HG02610 (cell line): ENCODE measurements around the gene KIF7.

ENCODE experiments used
- ATAC-seq: cut with Tn5 transposase; IDR thresholded peaks from one replicate; pipeline ENCODE4 v1.9.1; 2021; ENCODE audit warnings: mild to moderate bottlenecking, moderate library complexity; ENCODE audit not compliant: unreplicated experiment

Gene KIF7

DNA sequence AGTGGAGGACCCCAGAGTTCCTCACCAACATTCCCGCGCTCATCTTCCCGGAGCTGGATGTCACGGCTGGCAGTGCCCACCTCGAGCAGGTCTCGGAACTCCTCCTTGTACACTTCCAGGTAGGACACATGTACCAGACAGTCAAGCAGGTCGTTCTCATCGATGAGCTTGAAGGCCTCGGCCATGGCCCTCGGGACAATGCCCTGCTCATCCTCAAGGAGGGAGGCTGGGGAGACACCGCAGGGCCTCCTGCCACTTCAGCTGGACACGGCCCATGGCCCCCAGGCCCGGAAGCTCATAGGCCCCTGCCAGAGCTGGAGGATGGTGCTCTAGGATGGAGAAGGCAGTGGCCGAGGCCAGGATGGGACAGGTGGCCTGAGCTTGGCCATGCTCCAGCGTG is 5.6 kb downstream of the KIF7 start:
- no peak for ATAC-seq

DNA sequence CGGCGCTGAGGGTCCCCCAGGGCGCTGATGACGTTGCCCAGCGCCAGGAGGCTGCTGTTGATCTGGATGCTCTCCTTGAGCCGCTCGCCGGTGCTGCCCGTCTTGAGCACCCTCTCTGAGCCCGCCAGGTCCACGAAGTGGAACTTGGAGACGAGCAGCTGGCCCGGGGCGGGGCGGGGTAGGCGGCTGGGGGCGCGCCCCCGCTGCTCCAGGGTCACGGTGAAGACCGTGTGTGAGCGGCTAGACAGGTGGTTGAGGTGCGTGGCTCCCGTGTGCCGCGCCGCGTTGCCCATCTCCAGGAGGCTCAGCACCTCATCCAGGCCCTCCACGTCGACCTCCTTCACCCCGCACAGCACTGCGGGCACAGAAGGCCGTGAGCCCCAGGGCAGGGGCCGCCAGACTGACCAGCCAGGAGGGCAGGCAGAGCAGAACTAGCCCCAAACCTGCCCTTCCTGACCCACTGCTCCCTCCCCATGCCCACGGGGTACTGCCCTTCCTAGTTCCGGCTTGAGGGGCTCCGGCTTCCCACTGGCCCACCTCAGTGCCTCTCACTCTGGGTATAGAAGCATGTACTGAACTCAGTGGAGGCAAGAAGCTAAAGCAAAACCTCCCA is 6.1 kb downstream of the KIF7 start:
- no peak for ATAC-seq

DNA sequence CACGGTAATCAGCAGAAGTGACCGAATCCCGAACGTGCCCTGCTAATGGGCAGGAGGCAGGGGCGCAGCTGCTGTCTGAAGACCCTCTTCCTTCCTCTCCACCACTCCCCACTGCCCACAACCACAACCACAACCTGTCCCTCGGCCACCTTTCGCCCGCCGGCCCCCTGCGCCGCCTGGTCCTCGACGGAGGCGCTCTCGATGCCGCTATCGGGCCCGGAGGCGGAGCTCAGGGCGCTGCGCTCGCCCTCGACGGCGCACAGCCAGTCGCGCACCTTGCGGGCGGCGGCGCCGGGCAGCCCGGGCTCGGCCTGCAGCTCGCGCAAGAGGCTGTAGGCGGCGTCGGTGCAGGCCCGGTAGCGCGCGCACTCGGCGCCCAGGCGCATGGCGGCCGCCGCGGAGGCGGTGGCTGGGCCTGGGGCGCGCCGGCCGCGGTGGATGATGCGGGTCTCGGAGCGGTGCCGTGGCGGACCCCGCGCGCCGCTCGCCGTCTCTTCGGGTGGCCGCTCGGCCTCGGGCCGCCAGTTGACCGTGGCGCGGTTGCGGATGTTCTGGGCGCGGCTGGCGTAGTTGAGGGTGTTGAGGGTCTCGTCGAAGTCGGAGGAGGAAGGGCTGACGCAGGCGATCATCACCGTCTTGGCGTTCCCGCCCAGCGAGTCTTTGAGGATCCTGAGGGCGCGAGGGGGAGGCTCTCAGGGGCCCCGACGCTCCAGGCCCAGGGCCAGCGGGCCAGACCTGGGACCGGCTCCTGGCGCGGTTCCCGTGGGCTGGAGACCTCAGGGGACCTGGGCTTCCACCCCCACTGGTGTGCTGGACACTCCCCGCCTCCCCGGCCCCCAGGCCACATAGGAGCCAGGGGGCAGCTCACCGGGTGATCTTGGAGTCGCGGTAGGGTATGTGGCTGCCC is 6.9 kb downstream of the KIF7 start:
- no peak for ATAC-seq

DNA sequence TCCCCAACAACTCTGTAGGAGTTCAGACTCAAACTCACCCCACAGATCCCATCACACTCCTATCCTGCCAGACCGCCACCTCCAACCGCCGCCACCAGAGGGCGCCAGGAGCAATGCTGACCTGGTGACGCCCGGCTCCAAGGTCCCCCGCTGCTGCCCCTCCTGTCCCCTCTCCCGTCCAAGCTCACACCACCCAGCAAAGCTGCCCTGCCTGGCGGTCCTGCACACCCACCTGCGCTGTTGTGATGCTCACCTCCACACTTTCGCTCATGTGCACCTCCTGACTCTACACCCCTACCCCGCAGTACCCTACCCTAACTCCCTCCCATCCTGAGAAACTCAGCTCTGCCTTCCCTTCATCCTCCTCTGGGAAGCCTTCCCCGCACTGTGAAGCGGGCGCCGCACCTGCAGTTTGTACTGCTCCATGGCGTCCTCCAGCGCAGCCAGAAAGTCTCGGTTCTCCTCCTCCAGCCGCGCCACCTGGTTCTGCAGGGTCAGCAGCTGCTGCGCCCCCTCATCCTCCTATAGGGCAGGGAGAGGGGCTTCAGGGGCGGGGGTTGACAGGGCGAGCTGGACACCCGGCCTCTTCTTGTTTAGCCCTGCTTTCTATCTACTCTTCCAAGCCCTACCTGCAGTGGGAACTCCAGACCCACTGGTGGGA is 7.9 kb downstream of the KIF7 start:
- peak; percentile 44 for ATAC-seq

DNA sequence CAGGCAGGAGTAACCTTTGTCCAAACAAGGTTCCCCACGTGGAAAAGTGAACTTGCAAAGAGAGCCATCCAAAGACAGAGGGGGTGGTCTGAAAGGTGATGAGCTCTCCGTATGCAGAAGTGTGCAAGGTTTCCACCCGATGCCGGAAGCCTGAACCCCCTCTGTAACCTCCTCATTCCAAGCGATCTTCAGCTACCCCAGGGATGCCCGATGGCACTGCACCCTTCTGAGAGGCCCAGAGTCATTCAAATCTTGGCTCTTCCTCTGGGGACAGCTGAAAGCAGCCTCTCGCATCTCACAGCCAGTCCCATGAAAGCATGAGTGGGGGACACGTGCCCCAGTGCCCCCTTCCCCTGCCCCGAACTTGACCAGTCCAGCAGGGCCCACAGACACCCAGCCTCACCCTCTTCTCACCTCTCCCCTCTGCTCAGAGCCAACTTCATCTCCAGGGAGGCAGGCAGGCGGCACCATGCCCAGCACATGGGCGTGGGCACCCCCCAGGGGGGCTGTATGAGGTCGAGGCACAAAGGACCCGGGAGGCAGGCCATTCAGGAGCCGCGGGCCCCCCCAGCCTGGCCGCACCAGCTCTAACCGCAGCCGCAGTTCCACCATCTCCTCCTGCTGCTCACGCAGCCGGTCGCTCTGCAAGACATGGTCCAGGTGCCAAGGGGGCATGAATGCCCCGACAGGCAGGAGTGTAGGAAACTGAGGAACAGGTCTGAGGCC is 8.7 kb downstream of the KIF7 start:
- ATAC-seq, result no peak

DNA sequence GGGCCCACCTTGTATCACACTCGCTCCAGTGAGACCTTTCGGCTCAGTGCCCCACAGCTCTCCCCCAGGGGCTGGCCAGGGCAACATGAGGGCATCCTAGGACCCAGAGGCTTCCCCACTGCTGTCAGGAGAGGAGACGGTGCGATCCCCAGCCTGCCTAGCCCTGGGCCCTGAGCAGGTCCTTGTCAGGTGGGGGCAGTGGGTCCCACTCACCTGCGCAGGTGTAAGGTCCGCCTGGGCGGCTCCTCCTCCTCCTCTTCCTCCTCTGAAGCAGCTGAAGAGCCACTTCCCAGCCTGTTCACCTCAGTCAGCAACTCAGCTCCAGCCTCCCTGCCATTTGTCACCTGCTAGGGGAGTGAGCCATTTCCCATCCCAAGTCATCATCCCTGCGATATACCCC is 9.6 kb downstream of the KIF7 start:
- ATAC-seq, result no peak

DNA sequence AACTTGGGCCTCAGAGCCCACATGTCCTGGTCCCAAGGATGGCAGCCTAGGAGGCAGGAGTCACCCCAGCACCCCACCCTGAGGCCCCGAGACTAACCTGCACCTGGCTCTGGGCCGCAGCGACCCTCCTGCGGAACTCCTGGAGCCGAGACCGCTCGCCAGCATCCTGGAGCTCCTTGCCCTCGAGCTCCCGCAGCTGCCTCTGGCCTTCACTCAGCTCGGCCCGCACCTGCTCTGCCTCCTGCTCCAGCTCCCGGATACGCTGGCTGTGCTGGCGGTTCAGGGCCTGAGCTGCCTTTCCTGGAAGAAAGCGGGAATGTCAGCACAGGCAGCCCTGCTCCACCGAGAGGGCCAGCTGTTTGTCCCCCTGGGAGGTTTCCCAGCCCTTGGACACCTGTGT is 13.2 kb downstream of the KIF7 start:
- ATAC-seq, result no peak

DNA sequence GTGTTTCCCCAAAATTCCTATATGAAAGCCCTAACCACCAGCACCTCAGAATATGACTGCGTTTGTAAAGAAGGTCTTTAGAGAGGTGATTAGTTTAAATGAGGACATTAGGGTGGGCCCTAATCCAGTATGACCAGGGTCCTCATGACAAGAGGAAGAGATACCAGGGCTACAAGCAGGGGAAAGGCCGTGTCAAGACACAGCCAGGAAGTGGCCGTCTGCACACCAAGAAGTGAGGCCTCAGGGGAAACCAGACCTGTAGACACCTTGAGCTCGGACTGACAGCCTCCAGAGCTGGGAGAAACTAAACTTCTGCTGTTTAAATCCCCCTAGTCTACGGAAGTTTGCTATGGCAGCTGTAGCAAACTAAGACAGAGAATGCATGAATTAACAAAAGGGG is 14.2 kb downstream of the KIF7 start:
- ATAC-seq, result no peak

DNA sequence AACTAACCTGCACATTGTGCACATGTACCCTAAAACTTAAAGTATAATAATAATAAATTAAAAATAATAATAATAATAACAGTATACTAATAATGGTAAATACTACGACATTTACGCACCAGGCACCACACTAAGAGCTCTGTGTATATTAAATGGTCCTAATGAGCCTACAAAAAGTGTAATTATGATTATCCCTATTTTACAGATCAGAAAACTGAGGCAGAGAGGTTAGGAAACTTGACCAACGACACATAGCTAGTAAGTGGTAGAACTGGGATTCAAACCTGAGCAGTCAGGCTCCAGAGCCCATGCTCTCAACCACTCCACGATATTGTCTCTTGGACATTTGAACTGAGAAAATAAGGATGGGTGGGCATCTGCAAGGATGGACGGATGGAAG is 15.0 kb downstream of the KIF7 start:
- ATAC-seq, result no peak

DNA sequence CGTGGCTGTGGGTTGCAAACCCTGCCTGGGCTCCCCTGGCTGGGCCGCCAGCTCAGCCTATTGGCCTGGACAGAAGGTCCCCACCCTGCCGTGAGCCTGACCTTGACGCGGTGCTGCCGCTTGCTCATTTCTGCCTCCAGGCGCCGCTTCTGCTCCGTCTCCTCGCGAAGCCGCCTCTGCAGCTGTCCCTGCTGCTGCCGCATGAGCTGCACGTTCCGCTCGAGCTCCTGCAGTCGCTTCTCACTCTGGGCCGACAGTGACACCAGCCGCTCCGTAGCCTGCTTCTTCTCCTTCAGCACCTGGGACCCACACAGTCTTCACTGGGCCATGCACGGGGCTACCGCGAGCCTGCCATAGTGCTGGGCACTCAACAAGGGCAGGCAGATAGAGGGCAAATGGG is 21.7 kb downstream of the KIF7 start:
- ATAC-seq, result no peak

DNA sequence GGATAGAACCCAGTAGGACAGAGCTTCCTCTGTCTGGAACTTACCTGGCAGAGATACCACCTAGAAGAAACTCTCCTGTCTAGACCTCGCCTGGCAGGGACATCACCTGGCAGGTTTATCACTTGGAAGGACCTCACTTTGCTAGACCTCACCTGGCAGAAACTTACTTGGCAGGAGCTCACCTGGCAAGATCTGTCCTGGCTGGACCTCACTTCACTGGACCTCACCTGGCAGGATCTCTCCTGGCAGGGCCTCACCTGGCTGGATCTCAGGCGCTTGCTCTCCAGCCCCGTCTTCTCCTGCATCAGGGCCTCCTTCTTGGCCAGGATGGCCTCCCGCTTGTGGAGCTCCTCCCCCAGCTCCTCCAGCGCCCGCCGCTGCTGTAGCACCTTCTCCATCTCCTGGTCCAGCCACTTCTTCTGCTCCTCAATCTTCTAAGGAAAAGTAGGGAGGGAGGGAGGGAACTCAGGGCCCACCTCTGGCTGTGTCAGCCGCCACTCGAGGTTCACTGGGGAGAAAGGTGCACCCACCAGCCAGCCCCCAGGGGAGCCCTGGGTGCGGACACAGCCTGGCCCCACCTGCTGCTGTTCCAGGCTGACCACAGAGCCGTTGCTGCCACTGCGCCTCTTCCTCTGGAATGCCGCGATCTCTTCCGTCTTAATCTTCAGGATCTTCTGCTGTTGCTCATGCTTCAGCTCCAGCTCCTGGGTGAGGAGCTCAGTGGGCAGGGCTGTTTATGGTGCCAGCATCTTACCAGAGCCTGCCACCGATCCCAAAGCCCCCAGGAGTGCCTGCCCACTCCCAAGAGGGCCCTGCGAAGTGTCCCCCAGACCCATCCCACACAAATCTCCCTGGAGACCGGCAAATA is 22.5 kb downstream of the KIF7 start:
- ATAC-seq, result no peak

DNA sequence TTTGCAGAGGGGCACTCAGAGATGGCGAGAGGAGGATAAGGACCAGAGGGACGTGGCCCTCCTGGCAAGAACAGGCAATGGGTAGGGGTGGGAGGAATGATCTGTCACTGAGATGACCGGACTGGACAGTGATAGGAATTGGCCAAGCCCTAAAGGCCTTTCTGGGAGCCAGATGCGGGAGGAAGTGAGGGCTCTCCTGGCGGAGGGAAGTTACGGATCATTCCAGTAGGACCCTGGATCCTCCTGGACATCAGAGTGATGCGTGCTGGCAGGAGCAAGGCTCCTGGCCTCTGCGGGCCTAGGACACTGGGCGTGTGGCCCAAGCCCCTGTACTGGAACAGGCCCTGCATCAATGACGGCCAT is 23.4 kb downstream of the KIF7 start:
- no peak for ATAC-seq

DNA sequence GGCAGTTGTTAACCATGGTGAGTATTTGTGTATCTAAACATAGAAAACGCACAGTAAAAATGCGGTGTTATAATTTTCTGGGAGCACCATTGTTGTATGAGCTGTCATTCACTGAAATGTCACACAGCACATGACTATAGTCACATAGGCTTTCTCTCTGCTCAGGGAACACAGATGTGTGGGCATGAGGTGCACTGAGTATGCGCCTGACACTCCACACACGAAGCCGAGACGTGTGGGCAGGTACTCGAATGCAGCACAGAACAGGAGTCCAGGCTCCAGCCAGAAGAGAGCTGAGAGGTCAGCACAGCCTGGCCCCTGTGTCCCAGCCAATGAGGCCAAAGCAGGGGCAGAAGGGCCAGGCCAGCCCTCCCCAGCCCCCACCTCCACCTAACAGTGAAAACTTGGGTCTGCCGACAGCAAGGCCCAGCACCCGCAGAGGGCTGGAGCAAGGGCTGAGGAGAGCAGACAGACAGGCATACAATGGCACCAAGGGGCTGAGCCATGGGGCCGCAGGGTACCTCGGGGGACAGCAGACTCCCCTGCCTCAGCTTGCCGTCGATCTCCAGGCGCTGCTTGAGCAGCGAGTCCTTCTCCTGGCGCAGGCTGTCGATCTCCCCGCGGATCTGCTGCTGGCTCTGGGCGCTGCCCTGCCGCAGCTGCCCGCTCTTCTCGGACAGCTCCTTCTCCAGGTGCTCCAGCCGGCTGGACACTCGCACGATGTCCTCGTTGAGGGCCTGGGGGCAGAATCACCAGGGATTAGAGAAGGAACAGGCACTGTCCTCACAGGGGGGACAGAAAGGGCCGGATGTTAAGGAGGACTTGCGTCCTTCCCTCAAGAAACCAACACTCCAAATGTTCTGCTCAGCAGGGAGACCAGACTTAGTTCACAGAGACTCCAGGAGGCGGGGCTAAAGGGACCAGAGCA is 24.0 kb downstream of the KIF7 start:
- no peak for ATAC-seq

DNA sequence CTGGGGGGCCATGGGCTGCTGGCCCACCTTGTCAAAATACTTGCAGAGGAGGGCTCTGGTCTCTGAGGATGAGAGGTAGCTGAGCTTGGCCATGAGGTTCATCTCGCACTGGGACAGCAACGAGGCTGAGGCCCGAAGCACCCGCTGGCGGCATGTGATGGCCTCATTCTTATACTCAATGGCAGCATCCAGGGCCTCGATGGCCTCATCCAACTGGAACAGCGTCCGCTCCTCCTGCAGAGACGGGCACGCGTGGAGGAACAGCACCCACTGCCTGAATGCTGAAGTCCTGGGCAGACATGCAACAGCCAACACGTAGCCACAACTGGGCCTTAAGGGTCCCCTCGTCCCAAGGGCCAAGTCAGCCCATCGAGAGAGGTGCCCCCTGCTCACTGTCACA is 25.0 kb downstream of the KIF7 start:
- no peak for ATAC-seq

DNA sequence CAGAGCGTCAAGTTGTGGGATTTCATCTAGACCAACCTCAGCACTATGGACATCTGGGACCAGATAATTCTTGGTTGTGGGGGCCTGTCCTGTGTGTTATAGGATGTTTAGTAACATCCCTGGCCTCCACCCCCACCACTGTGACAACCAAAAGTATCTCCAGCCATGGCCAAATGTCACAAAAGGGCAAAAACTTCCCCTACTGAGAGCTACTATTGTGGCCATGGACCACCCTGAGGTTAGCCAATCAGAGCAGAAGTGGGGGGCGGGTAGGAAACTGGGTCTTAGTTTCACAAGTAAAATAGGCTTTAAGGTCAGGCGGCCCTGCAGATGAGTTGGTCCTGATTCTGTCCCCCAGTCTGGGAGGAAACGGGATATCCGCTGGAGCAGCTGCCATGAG is 25.4 kb downstream of the KIF7 start:
- no peak for ATAC-seq

DNA sequence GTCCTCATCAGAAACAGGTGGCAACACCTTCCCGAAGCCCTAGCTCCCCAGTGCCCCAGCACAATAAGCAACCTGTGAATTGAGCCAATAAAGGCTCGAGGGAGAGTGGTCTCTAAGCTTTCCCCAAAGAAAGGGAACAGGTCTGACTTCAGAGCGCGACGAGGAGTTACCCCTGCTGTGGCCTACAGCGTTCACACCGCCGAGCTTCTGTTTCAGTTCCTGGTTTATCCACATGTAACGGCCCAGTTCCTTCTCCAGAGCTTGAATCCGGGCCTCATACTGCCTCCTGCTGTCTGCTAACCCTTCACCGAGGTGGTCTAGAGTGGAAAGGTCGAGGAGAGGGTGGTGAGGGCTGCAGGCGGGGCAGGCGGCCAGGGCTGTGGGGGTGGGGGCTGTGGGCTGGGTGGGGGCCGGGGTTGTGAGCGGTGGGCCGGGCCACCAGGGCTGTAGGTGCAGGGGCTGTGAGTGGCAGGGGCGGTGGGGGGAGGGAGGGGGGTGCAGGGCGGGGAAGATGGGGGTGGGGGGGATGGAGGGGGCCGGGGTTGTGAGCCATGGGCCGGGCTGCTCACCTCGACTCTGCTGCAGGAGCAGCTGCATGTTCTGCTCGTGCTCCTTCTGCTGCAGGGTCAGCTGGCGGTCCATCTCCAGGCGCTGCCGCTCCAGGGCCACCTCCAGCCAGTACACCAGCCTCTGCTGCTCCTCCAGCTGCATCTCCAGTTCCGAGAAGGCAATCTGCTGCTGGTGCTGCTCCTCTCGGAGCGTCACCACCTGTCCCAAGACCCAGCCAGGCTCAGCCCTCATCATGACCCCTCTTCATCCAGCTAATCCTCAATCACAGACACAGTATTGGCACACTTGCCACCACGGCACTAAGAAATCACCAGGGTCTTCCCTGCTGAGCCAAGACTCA is 26.2 kb downstream of the KIF7 start:
- ATAC-seq, result no peak

DNA sequence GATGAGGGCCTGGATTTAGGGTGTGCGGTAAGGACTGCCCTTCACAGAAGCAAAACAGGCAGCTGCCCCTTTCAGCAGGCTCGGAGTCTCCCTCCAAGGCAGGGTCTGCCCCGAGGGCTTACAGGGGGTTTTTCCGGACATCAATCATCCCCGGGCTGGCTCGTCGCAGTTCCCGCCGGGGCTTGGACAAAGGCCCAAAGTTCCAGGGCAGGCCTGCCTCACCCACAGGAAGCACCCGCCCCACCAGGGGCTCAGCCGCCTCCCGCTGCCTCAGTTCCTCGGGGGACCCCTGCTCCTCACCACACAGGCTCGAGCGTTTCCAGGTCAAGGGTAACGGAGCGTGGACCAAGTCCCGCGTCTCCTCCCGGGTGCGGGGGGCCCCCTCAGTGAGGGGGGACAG is 27.0 kb downstream of the KIF7 start:
- ATAC-seq, result no peak

DNA sequence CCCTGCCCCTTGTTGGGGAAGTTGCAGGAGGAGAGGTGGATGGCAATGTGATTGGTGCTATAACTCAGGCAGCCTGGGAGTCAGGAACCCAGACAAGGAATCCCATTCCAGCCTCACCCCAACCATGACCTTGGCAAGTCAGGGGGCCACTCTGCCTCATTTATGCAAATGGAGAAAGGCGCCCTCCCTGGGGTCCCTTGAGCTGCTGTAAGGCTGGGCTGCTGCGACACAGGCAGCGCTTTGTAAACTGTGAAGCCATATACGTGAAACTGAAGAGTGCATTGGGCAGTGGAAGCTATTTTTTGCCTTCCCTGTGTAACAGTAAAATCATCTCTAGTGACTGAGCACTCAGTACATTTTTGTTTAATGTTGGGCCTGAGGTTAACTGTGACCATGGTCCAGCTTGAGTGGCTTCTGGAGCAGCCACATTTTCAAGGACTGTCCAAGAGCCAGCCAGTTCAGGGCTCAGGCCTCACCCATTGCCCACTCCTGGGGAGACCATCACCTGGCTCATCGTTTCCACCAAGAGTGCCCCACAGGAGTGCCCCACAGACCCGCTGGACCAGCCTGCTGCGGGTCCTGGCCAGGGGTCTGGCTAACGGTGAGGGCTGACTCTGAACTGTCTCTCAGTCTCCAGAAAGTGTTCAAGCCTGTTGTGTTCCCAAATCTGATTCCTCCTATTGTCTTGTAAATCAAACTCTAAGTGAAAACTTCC is 27.9 kb downstream of the KIF7 start:
- no peak for ATAC-seq
